HCT116 (cell line): ENCODE data around the gene MEIS2. TPM values are rescaled to one million over a fixed set of nuclear protein-coding genes. Genes with fewer than 3 reads are reported as not detected.

Source experiments
- ATAC-seq: fragments of 200-7000 bp; cut with Tn5 transposase; 2 replicates; pipeline ENCODE4 v1.9.1; 2020; ENCODE audit warnings: mild to moderate bottlenecking, moderate library complexity
- BruUV-seq: library from RNA; stranded (reverse); fragments of 400-500 nt; replicated peaks from 2 replicates; lab custom pipeline; 2021; lab: Mats Ljungman, UMichigan
- CTCF ChIA-PET: fragments of 300-600 bp; sonication (Branson Sonifier 250); formaldehyde crosslinking; loops from one replicate; lab custom pipeline; 2021; ENCODE audit warnings: antibody characterized with exemption; lab: Charles Lee
- POLR2A ChIA-PET: fragments of 300-600, 350-600 bp; sonication (Branson Sonifier 250); formaldehyde crosslinking; loops from one replicate; lab custom pipeline; 2021; ENCODE audit warnings: antibody characterized with exemption; lab: Charles Lee
- RAD21 ChIA-PET, 2 experiments: fragments of 300-600 bp; sonication (Branson Sonifier 250); formaldehyde crosslinking; loops; one replicate each; lab custom pipeline; 2023; ENCODE audit warnings: low total read pairs in 2 of 2; ENCODE audit not compliant: uncharacterized antibody in 2 of 2, unreplicated experiment in 2 of 2, low non-redundant PET in 1 of 2; lab: Charles Lee
- DNase-seq: peaks from one replicate; pipeline ENCODE4 v3.0.0-alpha.2; 2010; ENCODE audit warnings: low read depth, low spot score
- H2AFZ ChIP-seq: fragments of 200-600 bp; shearing (Covaris generic), sonication (generic); 2 replicates; pipeline ENCODE4 v1.6.1; 2017; ENCODE audit warnings: low read depth, mixed run types, mixed read lengths, antibody characterized with exemption, low read length; ENCODE audit not compliant: poor library complexity, severe bottlenecking
- H3K27ac ChIP-seq: 2 replicates; pipeline ENCODE4 v1.5.1; 2012; ENCODE audit warnings: low read depth, low read length
- H3K27me3 ChIP-seq: fragments of 200-600 bp; sonication (generic); 2 replicates; pipeline ENCODE4 v1.6.1; 2016; ENCODE audit warnings: mixed run types, low read length, mixed read lengths; ENCODE audit not compliant: insufficient read depth
- H3K36me3 ChIP-seq, 2 experiments: fragments of 200-500 bp in 1 of 2; fragments of 200-600 bp in 1 of 2; sonication (Bioruptor generic) in 1 of 2; sonication (generic) in 1 of 2; 2 replicates each; pipeline versions ENCODE4 v1.5.1 to v1.6.1; 2014 to 2016; ENCODE audit warnings: low read length in 2 of 2, inconsistent platforms in 1 of 2, mixed read lengths in 1 of 2, mixed run types in 1 of 2; ENCODE audit not compliant: insufficient read depth in 2 of 2, control insufficient read depth in 1 of 2
- H3K4me1 ChIP-seq, 2 experiments: fragments of 200-600 bp in 1 of 2; sonication (generic) in 1 of 2; 2 replicates each; pipeline versions ENCODE4 v1.5.1 to v1.6.1; 2012 to 2017; ENCODE audit warnings: low read length in 2 of 2, inconsistent platforms in 1 of 2, mild to moderate bottlenecking in 1 of 2, mixed read lengths in 1 of 2, mixed run types in 1 of 2, moderate library complexity in 1 of 2; ENCODE audit not compliant: insufficient read depth in 2 of 2, control insufficient read depth in 1 of 2
- H3K4me2 ChIP-seq: fragments of 200-600 bp; sonication (generic); 2 replicates; pipeline ENCODE4 v1.6.1; 2017; ENCODE audit warnings: mixed run types, low read length, mixed read lengths
- H3K4me3 ChIP-seq, 2 experiments: fragments of 200-600 bp in 1 of 2; sonication (generic) in 1 of 2; replicated peaks in 1 of 2; 2 replicates each; pipeline ENCODE4 v1.5.1; 2011 to 2016; ENCODE audit warnings: low read length in 2 of 2, control low read depth in 1 of 2, low read depth in 1 of 2, mild to moderate bottlenecking in 1 of 2, mixed read lengths in 1 of 2, mixed run types in 1 of 2
- H3K79me2 ChIP-seq: fragments of 200-600 bp; sonication (generic); 2 replicates; pipeline ENCODE4 v1.6.1; 2017; ENCODE audit warnings: mild to moderate bottlenecking, mixed run types, low read length, moderate library complexity, mixed read lengths; ENCODE audit not compliant: insufficient read depth
- H3K9ac ChIP-seq: fragments of 200-600 bp; sonication (generic); 2 replicates; pipeline ENCODE4 v1.6.1; 2016; ENCODE audit warnings: low read length, mixed read lengths
- H3K9me2 ChIP-seq: fragments of 200-600 bp; sonication (generic), shearing (Covaris generic); 2 replicates; pipeline ENCODE4 v1.6.1; 2017; ENCODE audit warnings: mixed run types, mild to moderate bottlenecking, moderate library complexity; ENCODE audit not compliant: insufficient read depth
- H3K9me3 ChIP-seq, 2 experiments: fragments of 200-500 bp in 1 of 2; fragments of 200-600 bp in 1 of 2; sonication (Bioruptor generic) in 1 of 2; sonication (generic) in 1 of 2; 2 replicates each; pipeline ENCODE4 v1.6.1; 2014 to 2017; ENCODE audit warnings: low read length in 2 of 2, mixed read lengths in 2 of 2, inconsistent platforms in 1 of 2, low read depth in 1 of 2, mild to moderate bottlenecking in 1 of 2, mixed run types in 1 of 2, moderate library complexity in 1 of 2; ENCODE audit not compliant: control insufficient read depth in 1 of 2, insufficient read depth in 1 of 2
- H4K20me1 ChIP-seq: fragments of 200-600 bp; sonication (generic), shearing (Covaris generic); 2 replicates; pipeline ENCODE4 v1.6.1; 2017; ENCODE audit warnings: mixed run types, mild to moderate bottlenecking, moderate library complexity; ENCODE audit not compliant: insufficient read depth
- CBX3 ChIP-seq: IDR thresholded peaks from 2 replicates; pipeline ENCODE4 v1.6.1; 2012; ENCODE audit warnings: low read depth
- CTCF ChIP-seq, 3 experiments: fragments of 200-600 bp in 1 of 3; sonication (generic) in 1 of 3; IDR thresholded peaks in 2 of 3; conservative IDR thresholded peaks in 1 of 3; 2 replicates each; pipeline ENCODE4 v1.5.1; 2012 to 2017; ENCODE audit warnings: low read depth in 2 of 3, low read length in 2 of 3, antibody characterized with exemption in 1 of 3, borderline replicate concordance in 1 of 3, control low read depth in 1 of 3, mild to moderate bottlenecking in 1 of 3, mixed read lengths in 1 of 3, mixed run types in 1 of 3, moderate library complexity in 1 of 3; ENCODE audit not compliant: insufficient read depth in 1 of 3
- EGR1 ChIP-seq: IDR thresholded peaks from 2 replicates; pipeline ENCODE4 v1.6.1; 2012; ENCODE audit warnings: low read depth
- POLR2A ChIP-seq: IDR thresholded peaks from 2 replicates; pipeline ENCODE4 v1.7.0; 2011; ENCODE audit warnings: borderline replicate concordance; ENCODE audit not compliant: insufficient read depth, insufficient read length; ENCODE audit errors: extremely low read depth
- SP1 ChIP-seq: IDR thresholded peaks from 2 replicates; pipeline ENCODE4 v1.6.1; 2012; ENCODE audit warnings: low read depth
- TCF7L2 ChIP-seq: IDR thresholded peaks from 2 replicates; pipeline ENCODE4 v1.7.0; 2011; ENCODE audit warnings: borderline replicate concordance, inconsistent platforms; ENCODE audit not compliant: insufficient read depth, insufficient read length; ENCODE audit errors: extremely low read depth
- YY1 ChIP-seq: IDR thresholded peaks from 2 replicates; pipeline ENCODE4 v1.6.1; 2011; ENCODE audit warnings: low read length, low read depth, moderate library complexity, mild to moderate bottlenecking; ENCODE audit not compliant: insufficient replicate concordance; ENCODE audit errors: extremely low read depth
- intact Hi-C: fragments of 100-400 bp; cut with micrococcal nuclease; formaldehyde crosslinking; loops from 2 replicates; pipeline ENCODE4 v1.10.0; 2022
- total RNA-seq: library from RNA; stranded (reverse); gene quantifications from one replicate; pipeline ENCODE4 v1.2.1, GENCODE V29; 2021; ENCODE audit not compliant: unreplicated experiment

Gene MEIS2
- total RNA-seq, 1 experiment from 2014 or later, result 11.5 TPM

- RAD21 ChIA-PET, result interaction anchor here in 1 of 2 experiments (0.8 kb wide), 1 partner anchor 1083 kb away, joined by 3 read pairs; no protein-coding TSS in a partner anchor
- H3K79me2 ChIP-seq, result no peaks in the 10 kb centered on the region
- no peaks in the 10 kb centered on the region for H3K36me3 ChIP-seq
- intact Hi-C loops, result loop anchor here (1.0 to 10.0 kb wide), 4 partner anchors 251 to 1615 kb away; no protein-coding TSS in a partner anchor
- no peak overlapping the region for H3K4me2 ChIP-seq
- ATAC-seq (no peak), DNase-seq (no peak)
- no peak overlapping the region for H3K9ac ChIP-seq
- no peaks in the 10 kb centered on the region for H4K20me1 ChIP-seq
- no peaks in the 10 kb centered on the region for H3K9me2 ChIP-seq
- no TSS peak for BruUV-seq
- no peak for TF ChIP-seq POLR2A
- TF ChIP-seq EGR1, result no peak
- TF ChIP-seq YY1, result no peak
- no peak for TF ChIP-seq TCF7L2
- TF ChIP-seq CTCF (IDR thresholded peaks at IDR 0.05 in 2 of 3, conservative IDR thresholded peaks at IDR 0.05 in 1 of 3; ENCODE audit: borderline replicate concordance in 1 of 3, insufficient read depth in 1 of 3, low read depth in 2 of 3, low read length in 2 of 3), result no peak
- TF ChIP-seq CBX3, result no peak
- no peak for TF ChIP-seq SP1
- no peak overlapping the region for H3K27ac ChIP-seq
- H3K4me3 ChIP-seq, result no peak overlapping the region
- H2AFZ ChIP-seq, result peak overlapping the region; percentile 90
- POLR2A ChIA-PET, result no interaction called here
- no peaks in the 10 kb centered on the region for H3K4me1 ChIP-seq
- H3K9me3 ChIP-seq, result no peaks in the 10 kb centered on the region
- H3K27me3 ChIP-seq, result no peaks in the 10 kb centered on the region
- CTCF ChIA-PET, result interaction anchor here (0.8 to 3.8 kb wide), 10 partner anchors 10 to 1845 kb away, joined by 3 to 27 read pairs (median 4); no protein-coding TSS in a partner anchor
These were observed 33.9 kb upstream of the MEIS2 start for GRCh38 chr15:37134244-37134643.
